HG03558 (cell line): Measurements from ENCODE around the gene FNDC10.

Experiments used
- ATAC-seq: cut with Tn5 transposase; IDR thresholded peaks from one replicate; pipeline ENCODE4 v1.9.1; 2021; ENCODE audit warnings: moderate number of reproducible peaks; ENCODE audit not compliant: unreplicated experiment; ENCODE audit errors: extremely low read depth

The FNDC10 gene

DNA sequence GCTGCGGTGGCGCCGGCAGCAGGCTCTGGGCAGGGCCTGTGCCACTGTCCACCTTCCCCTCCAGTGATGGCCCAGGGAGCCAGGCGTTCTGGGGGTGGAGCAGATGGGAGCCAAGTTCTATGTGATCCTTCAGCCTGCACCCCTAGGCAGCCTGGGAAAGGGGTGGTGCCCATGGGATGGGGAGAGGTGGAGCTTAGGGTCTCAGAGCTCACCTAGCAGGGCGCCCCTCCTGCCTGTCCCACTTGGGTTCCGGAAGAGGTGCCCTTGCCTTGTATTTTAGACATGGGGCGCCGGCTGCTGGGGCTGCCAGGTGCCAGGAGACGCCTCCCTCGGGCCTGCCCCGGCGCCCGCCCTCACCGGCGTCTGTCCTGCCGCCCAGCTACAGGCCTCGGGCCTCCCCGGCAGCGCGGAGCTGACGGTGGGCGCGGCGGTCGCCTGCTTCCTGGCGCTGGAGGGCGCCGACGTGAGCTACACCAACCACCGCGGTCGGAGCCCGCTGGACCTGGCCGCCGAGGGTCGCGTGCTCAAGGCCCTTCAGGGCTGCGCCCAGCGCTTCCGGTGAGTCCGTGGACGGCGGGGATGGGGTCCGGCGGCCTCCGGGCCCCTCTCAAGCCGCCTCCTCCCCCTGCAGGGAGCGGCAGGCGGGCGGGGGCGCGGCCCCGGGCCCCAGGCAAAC, 29.0 kb upstream of the FNDC10 start:
- no peak for ATAC-seq

GRCh38 chr1:1627829-1628753, 28.2 kb upstream of the FNDC10 start:
- ATAC-seq = no peak

GRCh38 chr1:1627261-1627828, 27.4 kb upstream of the FNDC10 start:
- ATAC-seq = no peak

- ATAC-seq = no peak
Observed at GRCh38 chr1:1626207-1627141, 26.5 kb upstream of the FNDC10 start.

DNA sequence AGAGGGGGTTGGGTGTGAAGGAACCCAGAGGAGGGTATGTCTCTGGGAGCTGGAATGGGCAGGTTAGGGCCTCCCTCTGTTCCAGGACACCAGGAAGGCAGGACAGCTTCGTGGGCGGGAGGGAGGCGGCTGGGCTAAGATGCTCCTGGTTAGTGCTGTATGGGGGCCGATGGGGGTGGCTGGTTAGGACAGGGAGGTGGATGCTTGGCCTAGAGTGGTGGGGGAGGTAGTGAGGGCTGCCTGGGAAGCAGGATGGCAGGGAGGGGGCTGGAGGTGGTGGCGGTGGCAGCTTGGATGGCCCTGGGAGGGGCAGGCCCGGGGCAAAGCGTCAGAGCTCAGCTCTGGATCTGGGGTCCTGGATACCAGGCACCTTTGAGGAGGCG, 25.9 kb upstream of the FNDC10 start:
- no peak for ATAC-seq

- ATAC-seq = no peak
Observed at GRCh38 chr1:1625404-1625775, 25.5 kb upstream of the FNDC10 start.

DNA sequence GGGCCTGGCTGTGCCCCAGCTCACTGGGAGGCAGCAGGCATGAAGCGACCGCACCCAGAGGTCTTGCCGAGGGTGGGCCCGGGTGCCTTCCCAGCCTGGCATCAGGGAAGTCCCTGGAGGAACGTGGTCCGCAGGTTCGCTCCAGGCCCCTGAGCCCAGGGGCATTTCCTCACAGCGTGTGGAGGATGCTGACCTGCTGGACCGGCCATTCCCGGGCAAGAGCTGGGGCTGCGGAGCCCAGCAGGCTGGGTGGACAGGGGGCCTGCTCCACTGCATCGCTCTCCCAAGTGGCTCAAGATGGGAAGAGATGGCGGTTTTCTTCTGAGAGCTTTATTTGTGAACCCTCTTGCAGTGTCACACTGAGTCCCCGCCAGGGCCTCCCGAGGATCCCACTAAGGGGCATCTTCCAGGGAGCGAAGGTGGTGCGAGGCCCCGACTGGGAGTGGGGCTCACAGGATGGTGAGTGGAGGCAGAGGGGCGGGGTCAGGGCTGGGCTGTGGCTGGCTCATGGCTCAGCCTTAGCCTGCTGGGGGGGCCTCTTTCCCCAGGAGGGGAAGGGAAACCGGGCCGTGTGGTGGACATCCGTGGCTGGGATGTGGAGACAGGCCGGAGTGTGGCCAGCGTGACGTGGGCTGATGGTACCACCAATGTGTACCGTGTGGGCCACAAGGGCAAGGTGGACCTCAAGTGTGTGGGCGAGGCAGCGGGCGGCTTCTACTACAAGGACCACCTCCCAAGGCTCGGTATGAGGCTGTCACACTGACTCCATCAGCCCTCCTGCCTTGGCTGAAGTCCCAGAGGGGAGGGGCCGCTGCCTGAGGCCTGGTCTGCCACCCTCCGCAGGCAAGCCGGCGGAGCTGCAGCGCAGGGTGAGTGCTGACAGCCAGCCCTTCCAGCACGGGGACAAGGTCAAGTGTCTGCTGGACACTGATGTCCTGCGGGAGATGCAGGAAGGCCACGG, 24.8 kb upstream of the FNDC10 start:
- no peak for ATAC-seq

DNA sequence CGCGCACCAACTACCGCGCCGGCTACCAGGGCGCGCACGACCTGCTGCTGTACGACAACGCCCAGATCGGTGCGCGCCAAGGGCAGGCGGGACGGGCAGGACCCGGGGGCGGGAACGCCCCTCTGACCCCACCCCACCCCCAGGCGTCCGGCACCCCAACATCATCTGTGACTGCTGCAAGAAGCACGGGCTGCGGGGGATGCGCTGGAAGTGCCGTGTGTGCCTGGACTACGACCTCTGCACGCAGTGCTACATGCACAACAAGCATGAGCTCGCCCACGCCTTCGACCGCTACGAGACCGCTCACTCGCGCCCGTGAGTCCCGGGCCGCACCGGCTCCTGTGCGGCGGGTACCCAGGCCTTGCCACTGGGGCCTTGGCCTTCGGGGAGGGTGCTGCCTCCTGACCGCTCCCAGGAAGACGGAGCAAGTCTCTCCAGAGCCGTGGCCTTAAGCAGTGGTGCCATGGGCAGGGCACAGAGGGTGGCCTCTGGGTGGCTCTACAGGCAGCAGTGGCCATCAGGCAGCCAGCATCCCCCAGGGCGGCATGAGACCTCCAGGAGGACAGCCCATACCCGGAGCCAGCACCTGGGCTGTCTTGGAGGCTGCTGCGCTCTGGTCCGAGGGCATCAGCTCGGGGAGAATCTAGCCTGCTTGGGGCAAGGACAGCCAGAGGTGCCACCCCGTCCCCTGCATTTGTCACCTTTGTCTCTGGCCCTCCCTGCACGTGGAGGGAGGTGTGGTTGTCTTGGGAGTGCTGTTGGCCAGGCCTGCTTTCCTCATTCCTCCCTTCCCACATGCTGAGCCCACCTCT, 23.9 kb upstream of the FNDC10 start:
- no peak for ATAC-seq

DNA sequence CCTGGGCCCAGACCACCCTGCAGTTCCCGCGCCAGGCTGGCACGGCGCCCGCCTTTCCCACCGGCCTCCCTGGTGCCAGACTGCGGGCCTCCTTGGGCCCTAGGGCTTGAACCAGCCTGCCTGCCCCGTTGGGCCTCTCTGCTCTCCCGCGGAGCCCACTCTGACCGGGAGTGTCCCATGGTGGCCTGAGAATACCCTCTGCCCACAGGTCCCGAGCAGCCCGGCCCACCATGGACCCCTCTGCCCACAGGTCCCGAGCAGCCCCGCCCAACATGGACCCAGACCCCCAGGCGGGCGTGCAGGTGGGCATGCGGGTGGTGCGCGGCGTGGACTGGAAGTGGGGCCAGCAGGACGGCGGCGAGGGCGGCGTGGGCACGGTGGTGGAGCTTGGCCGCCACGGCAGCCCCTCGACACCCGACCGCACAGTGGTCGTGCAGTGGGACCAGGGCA, 23.3 kb upstream of the FNDC10 start:
- no peak for ATAC-seq

- no peak for ATAC-seq
Observed at GRCh38 chr1:1622788-1623094, 22.8 kb upstream of the FNDC10 start.

- no peak for ATAC-seq
Observed at GRCh38 chr1:1622010-1622787, 22.3 kb upstream of the FNDC10 start.

DNA sequence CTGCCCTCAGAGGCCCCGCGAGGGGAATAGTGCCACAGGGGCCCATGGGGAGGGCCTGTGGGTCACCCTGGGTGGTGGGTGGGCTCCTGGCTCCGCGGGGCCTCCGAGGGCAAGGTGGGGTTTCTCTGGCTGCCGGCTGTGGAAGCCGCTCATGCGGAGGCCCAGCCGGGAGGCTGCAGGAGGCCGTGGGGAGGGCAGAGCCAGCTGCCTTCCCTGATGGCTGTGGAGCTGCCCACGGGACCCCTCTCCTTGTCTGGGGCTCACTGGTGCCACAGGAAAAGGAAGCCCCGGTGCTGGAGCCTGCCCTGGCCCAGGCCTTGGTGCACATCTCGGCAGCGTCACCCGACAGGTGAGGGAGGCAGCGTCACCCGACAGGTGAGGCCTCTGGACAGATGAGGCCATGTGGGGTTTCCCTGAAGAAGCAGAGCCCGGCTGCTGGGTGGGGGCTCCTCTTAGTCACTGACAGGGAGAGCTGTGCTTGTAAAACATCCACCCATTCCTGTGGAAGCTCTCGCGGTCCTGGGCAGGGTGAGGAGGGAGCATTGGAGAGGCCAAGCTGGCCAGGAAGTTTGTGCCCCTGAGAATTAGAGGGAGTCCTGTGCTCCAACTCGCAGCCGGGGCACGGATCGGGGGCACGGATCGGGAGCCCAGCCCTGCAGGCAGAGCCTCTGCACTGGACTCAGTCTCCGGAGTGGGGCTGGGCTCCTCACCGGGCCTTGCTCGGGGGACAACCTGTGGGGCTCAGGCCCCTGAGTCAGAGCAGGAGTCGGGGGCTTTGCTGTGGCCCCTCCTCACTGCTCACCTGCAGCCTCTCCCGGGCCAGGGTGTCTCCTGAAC, 21.5 kb upstream of the FNDC10 start:
- ATAC-seq = no peak

DNA sequence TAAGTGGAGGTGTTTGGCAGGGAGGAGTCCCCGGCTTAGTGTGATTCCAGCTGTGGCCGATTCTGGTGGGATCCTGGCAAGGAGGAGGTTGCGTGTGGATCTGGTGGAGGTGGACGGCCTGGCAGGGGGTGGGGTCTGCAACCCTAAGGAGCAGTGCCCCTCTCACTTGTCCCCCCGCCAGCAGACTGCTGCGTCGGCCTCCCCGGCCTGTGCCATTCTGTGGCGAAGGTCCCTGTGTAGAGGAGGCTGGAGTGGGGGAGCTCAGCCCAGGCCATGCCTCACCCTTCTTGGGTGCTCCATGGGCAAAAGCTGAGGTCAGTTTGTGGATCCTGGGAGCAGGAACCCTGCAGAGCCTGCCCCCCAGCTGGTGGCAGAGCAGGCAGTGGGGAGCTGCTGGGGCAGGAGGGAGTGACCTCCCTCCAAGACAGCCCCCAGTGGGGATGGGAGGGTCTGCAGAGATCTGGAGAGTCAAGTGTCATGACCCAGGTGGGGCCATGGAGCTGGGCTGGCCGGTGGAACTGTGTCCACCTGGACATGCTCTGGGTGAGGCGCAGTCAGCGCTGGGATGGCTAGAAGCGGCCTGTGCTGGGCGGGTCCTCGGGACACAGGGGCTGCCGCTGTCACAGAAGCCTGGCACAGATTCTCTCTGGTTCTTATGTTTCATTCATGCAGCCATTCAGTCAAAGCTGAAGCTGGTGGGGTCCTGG, 20.7 kb upstream of the FNDC10 start:
- ATAC-seq = no peak

DNA sequence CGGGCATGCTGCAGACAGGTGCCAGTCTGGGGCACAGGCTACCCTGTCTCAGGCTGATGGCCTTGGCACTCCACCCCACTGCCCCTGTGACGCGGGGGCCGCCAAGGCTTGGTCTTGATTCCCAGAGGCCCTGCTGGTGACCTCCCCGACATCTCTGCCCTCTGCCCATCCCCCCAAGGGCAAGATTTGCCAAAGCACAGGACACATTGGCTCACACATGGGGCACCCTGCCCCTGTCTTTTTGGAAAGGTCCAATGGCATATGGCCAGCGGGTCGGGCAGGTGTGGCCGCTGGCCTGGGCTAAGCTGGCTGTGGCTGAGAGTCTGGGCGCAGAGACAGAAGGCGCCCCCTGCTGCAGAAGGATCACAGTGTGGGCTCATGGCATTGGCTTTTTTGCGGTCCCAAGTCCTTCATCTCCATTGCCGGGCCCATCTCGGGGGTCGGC, 20.0 kb upstream of the FNDC10 start:
- ATAC-seq = no peak

DNA sequence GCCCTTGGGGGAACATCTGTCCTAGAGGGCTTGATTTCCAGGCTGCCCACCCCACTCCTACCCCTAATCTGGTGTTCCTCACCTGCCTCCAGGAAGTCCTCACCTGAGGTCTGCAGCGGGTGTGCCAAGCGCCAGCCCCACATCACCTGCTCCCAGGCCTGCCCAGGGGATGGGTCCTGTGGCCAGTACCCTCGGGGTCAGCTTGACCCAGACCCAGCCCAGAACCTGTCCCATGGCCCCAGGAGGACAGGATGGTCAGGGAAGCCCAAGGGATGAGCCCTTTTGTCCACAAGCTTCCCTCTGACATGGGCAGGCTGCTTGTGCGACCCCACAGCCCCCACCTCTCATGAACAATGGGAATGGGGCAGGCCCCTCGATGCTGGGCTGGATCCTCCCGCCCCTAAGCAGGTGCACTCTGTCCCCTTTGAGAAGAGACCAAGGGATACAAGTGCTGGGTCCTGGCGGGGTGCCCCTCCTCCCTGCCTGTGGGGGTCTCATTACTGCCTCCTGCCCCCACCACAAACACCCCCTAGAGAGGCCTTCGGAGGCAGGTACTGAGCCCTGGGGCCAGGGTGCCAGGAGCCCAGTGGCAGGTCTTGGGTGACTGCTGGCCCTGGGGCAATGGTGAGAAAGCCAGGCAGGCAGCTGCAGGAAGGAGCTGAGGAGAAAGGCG, 18.6 kb upstream of the FNDC10 start:
- ATAC-seq = no peak

DNA sequence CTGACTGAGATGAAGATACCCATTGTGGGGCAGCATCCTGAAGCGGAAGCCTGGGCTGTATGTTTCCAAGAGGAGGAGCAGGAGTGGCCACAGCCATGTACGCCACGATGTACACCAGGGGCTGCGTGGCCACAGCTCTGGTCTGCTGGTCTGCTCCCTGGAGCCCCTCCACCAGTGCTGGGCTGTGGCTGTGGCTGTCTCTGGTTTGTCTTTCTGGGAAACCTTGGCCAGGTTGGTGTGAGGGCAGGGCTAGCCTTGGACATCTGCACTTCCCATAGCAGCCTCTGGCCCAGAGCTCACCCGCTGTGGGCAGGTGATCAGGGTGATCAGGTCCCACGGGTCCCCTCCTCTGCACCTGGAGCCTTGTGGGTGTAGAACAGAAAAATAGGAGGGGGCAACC, 18.0 kb upstream of the FNDC10 start:
- ATAC-seq = no peak
